NCI-H524 treated with DMSO at 0.1 percent for 48 hours (cell line): ENCODE data around the gene OR2G6.
"Not testable (repeated sequence)": the region's sequence is repeated elsewhere in the genome, so short reads cannot be mapped to it uniquely, and the experiment has no call there.

Source experiments
- DNase-seq: peaks from one replicate; lab custom pipeline; 2025; lab: John Stamatoyannopoulos, UW

OR2G6 gene

DNA sequence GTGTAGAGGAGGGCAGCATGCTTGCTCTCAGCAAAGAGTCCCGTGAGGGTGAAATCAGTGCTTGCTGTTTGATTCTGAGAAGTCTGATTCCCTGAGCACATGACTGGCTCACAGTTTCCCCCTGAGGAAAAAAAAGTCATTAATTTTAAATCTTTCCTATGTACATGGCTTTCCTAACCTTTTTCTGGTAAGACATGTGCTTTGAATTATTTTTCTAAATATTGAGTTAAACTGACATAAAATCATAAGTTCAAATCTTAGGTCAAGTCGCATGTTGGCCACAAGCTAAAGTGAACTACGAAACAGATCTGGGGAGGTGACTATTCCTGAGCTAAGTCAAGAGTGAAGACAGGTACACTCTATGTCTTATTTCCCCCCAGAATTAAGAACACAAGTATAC is 66.8 kb downstream of the OR2G6 start, which contains the start of gene OR2T34:
Gene OR2T34 (minus strand): TSS at position 101 of the 400 bp plus-strand sequence. CDS start 0 bp downstream, at position 101.
- not testable (repeated sequence) for DNase-seq

DNA sequence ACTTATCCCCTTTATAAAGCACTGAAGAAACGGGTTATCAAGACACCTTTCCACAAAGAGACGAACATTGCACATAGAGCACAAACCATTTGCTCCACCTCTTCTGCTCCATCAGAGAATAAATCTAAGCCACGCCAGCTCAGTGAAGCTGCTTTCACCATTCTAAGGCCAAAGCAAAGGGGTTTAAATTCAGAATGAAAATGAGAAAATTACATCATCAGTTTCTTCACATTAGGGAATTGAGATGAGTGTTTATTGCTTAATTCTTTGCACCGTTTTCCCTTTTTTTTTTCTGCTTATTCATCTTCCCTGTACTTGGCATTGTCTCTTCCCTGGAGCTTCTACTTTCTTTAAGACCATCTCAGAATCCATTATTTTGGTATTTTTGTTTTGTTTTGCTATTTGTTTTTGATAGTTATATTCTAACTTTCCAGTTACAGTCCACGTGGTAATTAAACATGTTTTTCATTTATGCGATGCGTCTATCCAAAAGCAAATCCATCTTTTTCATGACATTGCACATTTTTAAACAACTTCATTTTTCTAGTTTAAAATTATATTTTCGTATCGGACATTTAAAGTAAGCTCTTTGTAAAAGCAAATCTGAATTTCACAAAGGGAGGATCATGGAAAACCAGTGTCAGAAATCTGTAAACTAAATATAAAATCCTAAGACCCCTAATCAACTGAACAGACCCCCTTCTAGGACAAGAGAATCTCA is 68.5 kb downstream of the OR2G6 start:
- DNase-seq, result no peak
